GM20000 (cell line): ENCODE data around the gene IFNLR1.

Experiments used
- DNase-seq: peaks from one replicate; pipeline ENCODE4 v3.0.0; 2012; ENCODE audit warnings: low spot score
- TF ChIP-seq, protein P1 (sequence below): IDR thresholded peaks from 2 replicates; pipeline ENCODE4 v1.5.1; 2012; ENCODE audit warnings: mild to moderate bottlenecking, control low read depth; ENCODE audit errors: extremely low read depth, missing control alignments

IFNLR1 gene

GRCh38 chr1:24198766-24199165 is 11.7 kb upstream of the IFNLR1 start:
- no peak for DNase-seq
- TF ChIP-seq, protein P1, sequence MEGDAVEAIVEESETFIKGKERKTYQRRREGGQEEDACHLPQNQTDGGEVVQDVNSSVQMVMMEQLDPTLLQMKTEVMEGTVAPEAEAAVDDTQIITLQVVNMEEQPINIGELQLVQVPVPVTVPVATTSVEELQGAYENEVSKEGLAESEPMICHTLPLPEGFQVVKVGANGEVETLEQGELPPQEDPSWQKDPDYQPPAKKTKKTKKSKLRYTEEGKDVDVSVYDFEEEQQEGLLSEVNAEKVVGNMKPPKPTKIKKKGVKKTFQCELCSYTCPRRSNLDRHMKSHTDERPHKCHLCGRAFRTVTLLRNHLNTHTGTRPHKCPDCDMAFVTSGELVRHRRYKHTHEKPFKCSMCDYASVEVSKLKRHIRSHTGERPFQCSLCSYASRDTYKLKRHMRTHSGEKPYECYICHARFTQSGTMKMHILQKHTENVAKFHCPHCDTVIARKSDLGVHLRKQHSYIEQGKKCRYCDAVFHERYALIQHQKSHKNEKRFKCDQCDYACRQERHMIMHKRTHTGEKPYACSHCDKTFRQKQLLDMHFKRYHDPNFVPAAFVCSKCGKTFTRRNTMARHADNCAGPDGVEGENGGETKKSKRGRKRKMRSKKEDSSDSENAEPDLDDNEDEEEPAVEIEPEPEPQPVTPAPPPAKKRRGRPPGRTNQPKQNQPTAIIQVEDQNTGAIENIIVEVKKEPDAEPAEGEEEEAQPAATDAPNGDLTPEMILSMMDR: no peak

DNA sequence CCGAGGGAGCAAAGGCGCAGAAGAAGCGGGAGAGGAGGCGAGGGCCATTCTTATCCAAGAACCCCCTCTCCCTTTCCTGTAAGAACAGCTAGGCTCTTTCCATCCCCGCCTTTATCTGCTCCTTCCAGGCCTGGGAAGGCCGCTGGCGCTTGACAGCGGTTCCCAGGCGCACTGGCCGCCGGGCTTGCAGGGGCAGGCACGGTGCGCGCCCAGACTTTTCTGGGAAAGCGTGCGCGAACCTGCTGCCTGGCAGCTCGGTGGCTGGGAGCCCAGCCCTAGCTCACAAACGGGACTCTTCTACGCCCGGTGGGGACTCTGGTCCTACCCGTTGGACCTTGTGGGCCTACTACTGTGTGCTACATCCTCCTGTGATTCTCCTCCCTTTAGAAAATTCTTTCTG is 8.8 kb upstream of the IFNLR1 start:
- DNase-seq: no peak
- TF ChIP-seq, protein P1: no peak

DNA sequence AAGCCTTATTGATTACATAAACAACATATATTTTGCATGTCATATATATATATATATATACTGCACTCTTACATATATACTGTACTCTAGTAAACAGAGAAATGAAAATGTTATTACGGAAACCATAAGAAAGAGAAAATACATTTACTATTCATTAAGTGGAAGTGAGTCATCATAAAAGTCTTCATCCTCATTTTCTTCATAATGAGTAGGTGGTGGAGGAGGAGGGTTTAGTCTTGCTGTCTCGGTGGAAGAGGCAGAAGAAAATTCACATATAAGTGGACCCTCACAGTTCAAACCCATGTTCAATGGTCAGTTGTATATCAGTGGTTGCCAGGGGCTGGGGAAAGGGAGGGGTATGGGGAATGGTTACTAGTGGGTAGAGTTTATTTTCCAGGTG is 8.0 kb upstream of the IFNLR1 start:
- no peak for DNase-seq
- TF ChIP-seq, protein P1: no peak

DNA sequence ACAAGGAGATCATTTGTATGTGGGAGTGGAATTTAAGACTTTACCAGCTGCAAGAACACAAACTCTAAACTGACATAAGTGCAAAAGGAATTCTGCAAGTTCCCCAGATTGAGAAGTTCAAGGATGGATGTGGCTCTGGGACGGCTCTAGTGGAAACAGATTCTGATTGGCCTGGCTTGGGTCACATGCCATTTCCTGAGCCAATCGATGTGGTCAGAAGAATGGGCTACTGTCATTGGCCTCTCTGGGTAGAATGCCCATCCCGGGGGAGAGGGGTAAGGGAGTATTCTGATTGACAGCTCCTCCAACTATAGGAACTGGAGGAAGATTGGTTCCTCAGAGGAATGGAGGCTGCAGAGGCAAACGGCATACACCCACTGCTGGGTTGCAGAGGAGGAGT is 6.0 kb upstream of the IFNLR1 start:
- no peak for DNase-seq
- TF ChIP-seq, protein P1: no peak

- TF ChIP-seq, protein P1: no peak
- DNase-seq: peak; percentile 83
Measured at GRCh38 chr1:24191860-24192259, 4.8 kb upstream of the IFNLR1 start.

GRCh38 chr1:24190983-24191461 is 3.9 kb upstream of the IFNLR1 start:
- DNase-seq: peak; percentile 81
- TF ChIP-seq, protein P1: no peak

GRCh38 chr1:24189528-24189927 is 2.4 kb upstream of the IFNLR1 start:
- DNase-seq: peak; percentile 65
- TF ChIP-seq, protein P1: no peak
